ENCODE measurements around the gene C14orf180. TPM values are rescaled to one million over a fixed set of nuclear protein-coding genes. Genes with fewer than 3 reads are reported as not detected.

The C14orf180 gene
- total RNA-seq, 6 experiments from 2014 or later, result not detected

DNA sequence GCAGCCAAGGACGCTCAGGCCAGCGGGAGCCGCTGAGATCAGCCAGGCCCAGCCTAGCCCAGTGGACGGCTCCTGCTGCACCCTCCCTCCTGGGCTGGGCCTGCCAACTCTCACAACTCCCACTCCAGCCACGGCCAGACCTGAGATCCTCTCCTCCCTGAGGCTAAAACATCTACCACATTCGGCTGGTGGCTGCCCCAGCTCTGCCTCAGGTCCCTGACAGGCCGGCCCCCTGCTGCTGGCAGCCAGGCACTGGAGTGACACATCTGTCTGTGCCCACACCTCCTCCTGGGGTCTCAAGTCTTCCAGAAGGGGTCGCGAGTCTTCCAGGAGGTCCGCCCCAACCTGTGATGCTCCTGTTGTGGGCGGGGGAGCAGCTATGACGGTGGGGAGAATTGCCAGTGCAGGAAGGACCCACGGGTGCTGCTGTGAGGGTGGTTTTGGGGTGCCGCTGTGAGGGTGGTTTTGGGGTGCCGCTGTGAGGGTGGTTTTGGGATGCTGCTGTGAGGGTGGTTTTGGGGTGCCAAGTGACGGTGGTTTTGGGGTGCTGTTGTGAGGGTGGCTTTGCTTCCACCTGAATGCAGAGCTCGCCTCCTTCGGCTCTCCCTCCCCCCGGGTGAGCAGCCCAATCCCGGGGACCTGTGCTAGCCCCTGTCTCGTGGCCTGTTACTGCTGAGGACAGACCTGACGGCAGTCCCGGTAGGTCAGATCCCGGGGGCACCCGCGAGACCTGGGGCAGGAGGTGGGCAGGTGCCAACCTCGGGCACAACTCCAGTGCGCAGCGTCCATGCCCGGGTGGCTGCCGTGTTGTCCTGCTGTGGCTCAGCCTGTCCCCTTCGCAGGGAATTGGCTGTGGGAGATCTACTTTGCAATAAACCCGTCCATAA lies 27.5 kb upstream of the C14orf180 start:
- H3K4me3 Mint-ChIP-seq, result no peak overlapping the region
- TF ChIP-seq, protein P1, sequence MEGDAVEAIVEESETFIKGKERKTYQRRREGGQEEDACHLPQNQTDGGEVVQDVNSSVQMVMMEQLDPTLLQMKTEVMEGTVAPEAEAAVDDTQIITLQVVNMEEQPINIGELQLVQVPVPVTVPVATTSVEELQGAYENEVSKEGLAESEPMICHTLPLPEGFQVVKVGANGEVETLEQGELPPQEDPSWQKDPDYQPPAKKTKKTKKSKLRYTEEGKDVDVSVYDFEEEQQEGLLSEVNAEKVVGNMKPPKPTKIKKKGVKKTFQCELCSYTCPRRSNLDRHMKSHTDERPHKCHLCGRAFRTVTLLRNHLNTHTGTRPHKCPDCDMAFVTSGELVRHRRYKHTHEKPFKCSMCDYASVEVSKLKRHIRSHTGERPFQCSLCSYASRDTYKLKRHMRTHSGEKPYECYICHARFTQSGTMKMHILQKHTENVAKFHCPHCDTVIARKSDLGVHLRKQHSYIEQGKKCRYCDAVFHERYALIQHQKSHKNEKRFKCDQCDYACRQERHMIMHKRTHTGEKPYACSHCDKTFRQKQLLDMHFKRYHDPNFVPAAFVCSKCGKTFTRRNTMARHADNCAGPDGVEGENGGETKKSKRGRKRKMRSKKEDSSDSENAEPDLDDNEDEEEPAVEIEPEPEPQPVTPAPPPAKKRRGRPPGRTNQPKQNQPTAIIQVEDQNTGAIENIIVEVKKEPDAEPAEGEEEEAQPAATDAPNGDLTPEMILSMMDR (IDR thresholded peaks at IDR 0.05), result no peak
- no peak for DNase-seq
- H3K27ac Mint-ChIP-seq, result no peak overlapping the region
- no peaks in the 10 kb centered on the region for H3K4me1 Mint-ChIP-seq (ENCODE audit: low read depth)
- H3K36me3 Mint-ChIP-seq (ENCODE audit: low read depth), result no peaks in the 10 kb centered on the region
- H3K9me3 Mint-ChIP-seq, result peaks cover 7% of the 10 kb centered on the region; the same call in 1 of the 2 replicates
- peaks cover 32% of the 10 kb centered on the region for H3K27me3 Mint-ChIP-seq (ENCODE audit: insufficient read depth)

DNA sequence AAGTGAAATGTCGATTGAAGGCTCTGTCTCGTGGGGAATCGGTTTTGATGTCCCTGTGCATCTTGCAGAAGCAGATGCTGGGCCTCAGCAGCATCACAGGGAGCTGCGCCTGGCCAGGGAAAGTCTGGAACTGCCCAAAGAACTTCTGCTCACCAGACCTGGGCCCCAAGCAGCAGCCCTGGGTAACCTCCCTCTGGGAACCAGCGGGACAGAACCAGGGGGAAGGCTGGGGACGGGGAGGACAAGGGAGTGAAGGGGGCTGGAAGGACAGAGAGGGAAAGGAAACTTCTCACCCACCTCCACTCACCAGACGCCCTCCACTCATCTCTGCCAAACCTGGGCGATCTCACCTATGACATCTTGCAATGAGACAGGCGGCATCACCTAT lies 26.8 kb upstream of the C14orf180 start:
- TF ChIP-seq, protein P1 (IDR thresholded peaks at IDR 0.05), result no peak
- DNase-seq, result no peak
- Mint-ChIP-seq H3K9me3 (peaks cover 7% of the 10 kb centered on the region; the same call in 1 of the 2 replicates), H3K4me1 (ENCODE audit: low read depth) (no peaks in the 10 kb centered on the region), H3K4me3 (no peak overlapping the region), H3K27ac (no peak overlapping the region), H3K27me3 (ENCODE audit: insufficient read depth) (peaks cover 29% of the 10 kb centered on the region), H3K36me3 (ENCODE audit: low read depth) (no peaks in the 10 kb centered on the region)

DNA sequence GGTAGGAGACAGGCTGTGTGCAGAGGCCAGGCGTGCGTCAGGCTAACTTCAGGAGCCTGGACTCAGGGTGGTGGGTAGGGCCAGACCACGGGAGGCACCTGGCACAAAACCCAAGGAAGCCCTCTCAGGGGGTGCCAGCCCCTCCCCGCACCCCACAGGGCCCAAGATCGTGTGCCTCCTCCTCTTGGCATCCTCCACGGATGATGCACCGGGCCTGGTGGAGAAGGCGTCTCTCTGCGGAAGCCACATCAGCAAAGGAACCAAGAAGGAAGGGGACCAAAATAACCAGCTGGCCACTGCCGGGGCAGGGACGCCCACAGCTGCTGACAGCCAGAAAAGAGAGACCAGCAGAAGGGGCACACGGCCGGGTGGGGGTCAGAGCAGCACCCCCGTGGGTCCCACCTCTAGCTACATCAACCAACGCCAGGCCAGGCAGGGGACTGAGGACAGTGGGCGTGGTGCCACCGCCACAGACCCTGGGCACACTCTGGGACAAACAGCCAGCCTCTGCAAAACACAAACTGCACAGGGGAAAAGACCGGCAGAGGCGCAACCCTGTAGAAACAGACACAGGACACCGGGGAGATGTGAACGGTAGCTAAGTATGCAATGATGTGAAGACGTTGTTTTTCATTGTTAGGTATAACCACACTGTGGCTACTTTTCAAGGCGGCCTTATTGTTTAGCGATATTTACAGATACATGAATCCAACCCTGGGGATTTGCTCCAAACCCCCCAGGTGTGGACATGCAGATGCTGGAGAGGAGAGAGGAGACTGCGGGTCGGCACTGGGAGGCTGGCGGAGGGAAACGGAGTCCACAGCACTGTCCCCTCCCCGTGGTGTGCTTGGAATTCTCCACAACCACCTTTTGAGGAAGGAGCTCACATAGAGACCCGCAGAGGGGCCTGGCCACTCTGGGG lies 26.1 kb upstream of the C14orf180 start:
- H3K27me3 Mint-ChIP-seq (ENCODE audit: insufficient read depth), result peaks cover 29% of the 10 kb centered on the region
- H3K4me3 Mint-ChIP-seq, result no peak overlapping the region
- no peak for DNase-seq
- no peak overlapping the region for H3K27ac Mint-ChIP-seq
- H3K4me1 Mint-ChIP-seq (ENCODE audit: low read depth), result no peaks in the 10 kb centered on the region
- H3K36me3 Mint-ChIP-seq (ENCODE audit: low read depth), result no peaks in the 10 kb centered on the region
- H3K9me3 Mint-ChIP-seq, result peaks cover 7% of the 10 kb centered on the region; the same call in 1 of the 2 replicates
- TF ChIP-seq, protein P1 (IDR thresholded peaks at IDR 0.05), result no peak

DNA sequence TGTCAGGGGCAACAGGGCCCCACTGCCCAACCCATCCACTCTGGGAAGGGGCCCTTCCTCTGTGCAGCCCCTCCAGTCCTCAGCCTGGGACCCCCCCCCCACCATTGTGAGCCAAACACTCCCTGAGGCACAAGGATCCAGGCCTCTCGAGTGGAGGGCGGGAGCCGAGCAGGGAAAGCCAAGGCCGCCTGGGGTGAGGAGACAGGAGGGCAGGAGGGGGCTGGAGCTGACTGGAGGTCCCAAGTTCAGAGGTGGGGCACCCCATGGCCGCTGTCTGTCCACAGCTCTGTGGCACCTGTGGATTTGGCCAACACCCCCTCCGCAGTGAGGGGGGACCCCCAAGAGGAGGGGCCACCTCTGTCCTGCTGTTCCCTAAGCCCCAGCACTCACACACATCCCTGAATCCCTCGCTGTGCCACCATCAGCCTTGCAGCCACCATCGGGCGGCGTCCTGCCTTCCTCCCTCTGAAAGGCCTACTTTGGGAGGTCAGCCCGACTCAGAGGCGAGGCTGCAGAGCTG lies 25.4 kb upstream of the C14orf180 start:
- DNase-seq, result no peak
- Mint-ChIP-seq H3K4me1 (ENCODE audit: low read depth) (no peaks in the 10 kb centered on the region), H3K27ac (no peak overlapping the region), H3K9me3 (peaks cover 7% of the 10 kb centered on the region; the same call in 1 of the 2 replicates), H3K27me3 (ENCODE audit: insufficient read depth) (peaks cover 32% of the 10 kb centered on the region), H3K4me3 (no peak overlapping the region), H3K36me3 (ENCODE audit: low read depth) (no peaks in the 10 kb centered on the region)
- TF ChIP-seq, protein P1 (IDR thresholded peaks at IDR 0.05), result no peak

DNA sequence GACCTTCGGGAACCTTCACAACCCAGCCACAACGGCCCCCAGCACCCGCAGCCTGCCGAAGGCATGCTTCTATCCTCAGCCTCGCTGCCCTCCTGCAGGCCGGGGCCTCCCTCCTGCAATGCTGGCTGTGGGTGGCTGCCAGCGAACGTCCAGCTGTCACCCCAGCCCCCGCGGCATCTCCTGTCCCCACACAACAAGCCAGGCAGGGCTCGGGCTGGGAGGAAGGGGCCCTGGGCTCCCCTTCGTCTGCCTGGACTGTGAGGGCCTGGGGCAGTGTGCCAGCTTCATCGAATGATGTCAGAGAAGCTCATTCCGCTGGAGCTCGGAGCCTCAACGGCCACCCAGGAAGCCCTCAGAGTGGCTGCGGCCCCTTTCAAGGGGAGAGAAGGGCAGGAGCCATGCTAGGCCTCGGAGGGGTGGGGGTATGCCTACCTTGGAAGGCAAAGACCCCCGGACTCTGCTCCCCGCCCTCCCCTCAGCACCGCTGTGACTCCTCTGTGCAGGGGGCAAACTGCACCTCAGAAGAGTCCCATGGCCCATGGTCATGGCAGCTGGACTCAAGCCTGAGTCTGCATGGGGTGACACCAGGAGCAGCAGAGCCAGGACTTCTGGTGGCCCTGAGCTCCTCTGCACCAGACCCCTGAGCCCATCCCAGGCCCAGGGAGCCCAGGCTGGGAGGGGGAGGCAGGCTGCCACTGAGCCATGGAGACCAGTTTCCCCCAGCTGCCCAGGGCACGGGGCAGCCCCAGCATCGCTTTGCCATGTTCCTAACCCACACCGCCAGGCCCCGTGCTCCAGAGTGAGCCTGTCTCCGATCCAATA lies 24.7 kb upstream of the C14orf180 start:
- Mint-ChIP-seq H3K9me3 (peaks cover 7% of the 10 kb centered on the region; the same call in 1 of the 2 replicates), H3K27me3 (ENCODE audit: insufficient read depth) (peaks cover 35% of the 10 kb centered on the region), H3K27ac (no peak overlapping the region), H3K4me3 (no peak overlapping the region), H3K36me3 (ENCODE audit: low read depth) (no peaks in the 10 kb centered on the region), H3K4me1 (ENCODE audit: low read depth) (no peaks in the 10 kb centered on the region)
- TF ChIP-seq, protein P1 (IDR thresholded peaks at IDR 0.05), result no peak
- DNase-seq, result no peak
